Measurements from ENCODE around the gene SSX4. TPM values are rescaled to one million over a fixed set of nuclear protein-coding genes. Genes with fewer than 3 reads are reported as not detected.
"Not testable (repeated sequence)": the region's sequence is repeated elsewhere in the genome, so short reads cannot be mapped to it uniquely, and the experiment has no call there.

The SSX4 gene
- total RNA-seq, result not detected in 2 replicates

DNA sequence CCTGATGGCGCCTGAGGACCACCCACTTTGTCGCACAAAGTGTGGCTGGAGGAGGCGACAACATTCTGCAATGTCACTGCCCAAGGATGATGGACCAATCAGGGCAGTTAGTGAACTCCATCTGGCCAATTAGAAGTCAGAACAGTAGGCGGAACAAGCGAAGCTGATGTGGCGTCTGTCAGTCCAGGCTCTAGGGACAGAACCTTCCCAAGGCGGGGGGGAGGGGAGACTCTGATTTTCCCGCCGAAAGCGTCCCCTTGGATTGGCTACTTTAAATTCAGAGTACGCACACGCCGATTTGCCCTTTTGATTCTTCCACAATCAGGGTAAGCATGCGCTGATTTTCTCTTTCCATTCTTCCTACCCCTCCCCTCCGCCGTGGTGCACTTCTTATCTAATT lies at the start of gene SSX4:
Gene SSX4, plus strand, starts transcription at position 301 of the 400 bp plus-strand sequence. CDS start 515 bp downstream, outside the sequence.
- H3K4me1 Mint-ChIP-seq (ENCODE audit: low read depth); H3K27ac Mint-ChIP-seq; H3K36me3 Mint-ChIP-seq (ENCODE audit: low read depth); H3K4me3 Mint-ChIP-seq; DNase-seq (ENCODE audit: low spot score); H3K27me3 Mint-ChIP-seq (ENCODE audit: insufficient read depth); H3K9me3 Mint-ChIP-seq; intact Hi-C loops (cut with micrococcal nuclease): not testable (repeated sequence)

DNA sequence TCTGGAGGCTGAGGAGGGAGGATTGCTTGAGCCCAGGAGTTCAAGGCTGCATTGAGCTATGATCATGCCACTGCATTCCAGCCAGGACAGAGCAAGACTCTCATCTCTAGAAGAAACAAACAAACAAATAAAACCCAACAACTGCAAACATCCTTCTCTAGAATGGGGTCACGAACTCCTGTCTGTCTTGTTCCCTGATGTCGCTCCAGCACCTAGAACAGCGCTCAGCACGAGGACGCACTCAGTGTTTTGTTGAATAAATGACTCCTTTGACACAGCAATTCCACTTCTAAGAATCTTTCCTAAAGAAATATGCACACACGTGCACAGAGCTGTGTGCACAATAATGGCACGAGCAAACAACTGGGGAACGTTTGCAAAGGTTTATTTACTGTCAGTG lies 37.3 kb upstream of the SSX4 start:
- H3K4me3 Mint-ChIP-seq; DNase-seq (ENCODE audit: low spot score); intact Hi-C loops (cut with micrococcal nuclease); H3K4me1 Mint-ChIP-seq (ENCODE audit: low read depth); H3K36me3 Mint-ChIP-seq (ENCODE audit: low read depth); H3K27ac Mint-ChIP-seq; H3K9me3 Mint-ChIP-seq; H3K27me3 Mint-ChIP-seq (ENCODE audit: insufficient read depth): not testable (repeated sequence)

DNA sequence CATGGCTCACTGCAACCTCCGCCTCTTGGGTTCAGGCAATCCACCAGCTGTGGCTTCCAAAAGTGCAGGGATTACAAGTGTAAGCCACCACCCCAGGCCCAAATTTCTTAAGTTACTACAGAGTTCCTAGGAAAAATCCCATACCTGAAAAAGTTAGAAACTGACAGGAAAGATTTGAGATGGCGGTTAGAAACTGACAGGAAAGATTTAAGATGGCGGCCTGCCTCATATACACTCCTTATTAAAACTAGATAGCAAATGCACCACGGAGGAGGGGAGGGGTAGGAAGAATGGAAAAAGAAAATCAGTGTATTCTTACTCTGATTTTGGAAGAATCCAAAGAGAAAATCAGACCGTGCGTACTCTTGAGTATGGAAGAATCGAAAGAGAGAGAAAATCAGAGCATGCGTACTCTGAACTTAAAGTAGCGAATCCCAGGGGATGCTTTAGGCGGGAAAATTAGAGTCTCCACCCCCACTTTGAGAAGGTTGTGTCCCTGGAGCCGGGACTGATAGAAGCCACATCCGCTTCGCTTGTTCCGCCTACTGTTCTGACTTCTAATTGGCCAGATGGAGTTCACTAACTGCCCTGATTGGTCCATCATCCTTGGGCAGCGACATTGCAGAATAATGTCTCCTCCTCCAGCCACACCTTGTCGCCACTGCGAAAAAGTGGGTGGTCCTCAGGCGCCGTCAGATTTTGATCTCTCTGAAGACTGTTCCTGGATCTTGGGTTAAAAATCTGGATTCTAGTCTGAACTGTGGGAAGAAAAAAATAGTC lies 26.8 kb upstream of the SSX4 start, which contains the start of gene SSX3:
Gene SSX3, minus strand, starts transcription at position 389 of the 780 bp plus-strand sequence. CDS start 1,454 bp downstream, outside the sequence.
- H3K9me3 Mint-ChIP-seq; H3K27ac Mint-ChIP-seq; H3K27me3 Mint-ChIP-seq (ENCODE audit: insufficient read depth); H3K4me3 Mint-ChIP-seq; H3K4me1 Mint-ChIP-seq (ENCODE audit: low read depth); DNase-seq (ENCODE audit: low spot score); H3K36me3 Mint-ChIP-seq (ENCODE audit: low read depth); intact Hi-C loops (cut with micrococcal nuclease): not testable (repeated sequence)

DNA sequence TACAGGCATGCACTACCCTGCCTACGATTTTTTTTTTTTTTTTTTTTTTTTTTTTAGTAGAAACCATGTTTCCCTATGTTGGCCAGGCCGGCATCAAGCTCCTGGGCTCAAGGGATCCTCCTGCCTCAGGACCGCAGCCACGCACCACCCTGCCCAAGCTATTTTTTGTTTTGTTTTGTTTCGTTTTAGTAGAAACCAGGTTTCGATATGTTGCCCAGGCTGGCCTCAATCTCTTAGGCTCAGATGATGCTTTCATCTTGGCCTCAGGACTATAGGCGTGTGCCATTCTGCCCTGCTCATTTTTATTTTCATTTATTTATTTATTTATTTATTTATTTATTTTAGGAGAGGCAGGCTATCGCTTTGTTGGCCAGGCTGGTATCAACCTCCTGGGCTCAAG lies 25.7 kb upstream of the SSX4 start:
- intact Hi-C loops (cut with micrococcal nuclease), result no loop called here

DNA sequence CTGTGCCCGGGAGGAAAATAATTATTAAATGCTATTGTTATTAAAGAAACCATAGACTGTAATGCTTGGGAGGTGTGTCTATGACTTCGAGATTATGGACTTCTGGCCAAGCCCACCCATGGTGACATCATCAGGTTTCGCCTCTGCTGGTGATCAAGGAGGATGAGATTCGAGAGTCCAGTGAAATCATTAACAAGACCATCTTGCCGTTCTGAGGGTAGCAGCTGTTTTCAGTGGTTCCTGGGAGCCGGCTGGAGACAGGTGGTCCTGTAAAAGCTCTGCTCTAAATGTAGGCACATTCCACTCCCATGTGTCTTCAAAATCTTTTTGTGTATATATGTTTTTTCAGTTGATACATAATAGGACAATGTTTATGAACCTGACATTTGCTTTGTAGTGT lies 24.1 kb upstream of the SSX4 start:
- H3K4me1 Mint-ChIP-seq (ENCODE audit: low read depth); H3K4me3 Mint-ChIP-seq; H3K27ac Mint-ChIP-seq; intact Hi-C loops (cut with micrococcal nuclease); H3K27me3 Mint-ChIP-seq (ENCODE audit: insufficient read depth); DNase-seq (ENCODE audit: low spot score); H3K36me3 Mint-ChIP-seq (ENCODE audit: low read depth); H3K9me3 Mint-ChIP-seq: not testable (repeated sequence)

More for the DNA sequence above, 25.7 kb upstream of the SSX4 start:
- no peak overlapping the region for H3K4me3 Mint-ChIP-seq
- no peaks in the 10 kb centered on the region for H3K36me3 Mint-ChIP-seq (ENCODE audit: low read depth)
- H3K27ac Mint-ChIP-seq, result no peak overlapping the region
- no peak for DNase-seq (ENCODE audit: low spot score)
- no peaks in the 10 kb centered on the region for H3K9me3 Mint-ChIP-seq
- H3K27me3 Mint-ChIP-seq (ENCODE audit: insufficient read depth), result no peaks in the 10 kb centered on the region
- no peaks in the 10 kb centered on the region for H3K4me1 Mint-ChIP-seq (ENCODE audit: low read depth)

DNA sequence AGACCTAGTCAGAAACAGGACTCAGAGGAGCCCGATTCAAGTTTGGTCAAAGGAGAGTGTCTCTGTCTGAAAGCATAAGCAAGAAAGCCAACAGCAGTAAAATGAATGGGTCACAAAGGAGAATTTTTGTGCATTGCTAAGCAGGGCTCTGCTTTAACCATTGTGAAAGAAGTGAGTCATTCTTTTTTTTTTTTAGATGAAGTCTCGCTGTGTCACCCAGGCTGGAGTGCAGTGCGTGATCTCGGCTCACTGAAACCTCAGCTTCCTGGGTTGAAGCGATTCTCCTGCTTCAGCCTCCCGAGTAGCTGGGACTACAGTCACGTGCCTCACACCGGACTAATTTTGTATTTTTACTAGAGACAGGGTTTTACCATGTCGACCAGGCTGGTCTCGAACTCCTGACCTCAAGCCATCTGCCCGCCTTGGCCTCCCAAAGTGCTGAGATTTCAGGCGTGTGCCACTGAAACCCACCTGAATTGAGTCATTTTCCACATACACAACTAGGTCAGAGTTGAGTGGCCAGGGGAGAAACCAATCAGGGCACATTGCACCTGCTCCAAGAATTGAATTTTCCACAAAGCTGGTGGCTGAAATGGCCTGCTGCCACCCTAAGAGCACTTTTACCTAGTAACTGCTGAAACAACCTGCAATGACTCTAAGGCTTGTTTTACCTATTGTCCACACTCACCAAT lies 15.5 kb upstream of the SSX4 start:
- H3K4me3 Mint-ChIP-seq; H3K27me3 Mint-ChIP-seq (ENCODE audit: insufficient read depth); H3K27ac Mint-ChIP-seq; H3K36me3 Mint-ChIP-seq (ENCODE audit: low read depth); H3K9me3 Mint-ChIP-seq; intact Hi-C loops (cut with micrococcal nuclease); H3K4me1 Mint-ChIP-seq (ENCODE audit: low read depth); DNase-seq (ENCODE audit: low spot score): not testable (repeated sequence)

- H3K9me3 Mint-ChIP-seq; intact Hi-C loops (cut with micrococcal nuclease); H3K4me1 Mint-ChIP-seq (ENCODE audit: low read depth); DNase-seq (ENCODE audit: low spot score); H3K4me3 Mint-ChIP-seq; H3K27me3 Mint-ChIP-seq (ENCODE audit: insufficient read depth); H3K27ac Mint-ChIP-seq; H3K36me3 Mint-ChIP-seq (ENCODE audit: low read depth): not testable (repeated sequence)
These were observed 12.9 kb upstream of the SSX4 start for GRCh38 chrX:48370408-48370807.

DNA sequence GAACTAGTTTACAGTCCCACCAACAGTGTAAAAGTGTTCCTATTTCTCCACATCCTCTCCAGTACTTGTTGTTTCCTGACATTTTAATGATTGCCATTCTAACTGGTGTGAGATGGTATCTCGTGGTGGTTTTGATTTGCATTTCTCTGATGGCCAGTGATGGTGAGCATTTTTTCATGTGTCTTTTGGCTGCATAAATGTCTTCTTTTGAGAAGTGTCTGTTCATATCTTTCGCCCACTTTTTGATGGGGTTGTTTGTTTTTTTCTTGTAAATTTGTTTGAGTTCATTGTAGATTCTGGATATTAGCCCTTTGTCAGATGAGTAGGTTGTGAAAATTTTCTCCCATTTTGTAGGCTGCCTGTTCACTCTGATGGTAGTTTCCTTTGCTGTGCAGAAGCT lies 13.6 kb downstream of the SSX4 start:
- DNase-seq (ENCODE audit: low spot score); H3K4me3 Mint-ChIP-seq: not testable (repeated sequence)

GRCh38 chrX:48397825-48398224 lies 14.5 kb downstream of the SSX4 start:
- H3K4me1 Mint-ChIP-seq (ENCODE audit: low read depth), result not testable (repeated sequence)

More for the DNA sequence above, 13.6 kb downstream of the SSX4 start:
- H3K27me3 Mint-ChIP-seq (ENCODE audit: insufficient read depth); H3K4me1 Mint-ChIP-seq (ENCODE audit: low read depth); H3K9me3 Mint-ChIP-seq; intact Hi-C loops (cut with micrococcal nuclease); H3K27ac Mint-ChIP-seq; H3K36me3 Mint-ChIP-seq (ENCODE audit: low read depth): not testable (repeated sequence)

DNA sequence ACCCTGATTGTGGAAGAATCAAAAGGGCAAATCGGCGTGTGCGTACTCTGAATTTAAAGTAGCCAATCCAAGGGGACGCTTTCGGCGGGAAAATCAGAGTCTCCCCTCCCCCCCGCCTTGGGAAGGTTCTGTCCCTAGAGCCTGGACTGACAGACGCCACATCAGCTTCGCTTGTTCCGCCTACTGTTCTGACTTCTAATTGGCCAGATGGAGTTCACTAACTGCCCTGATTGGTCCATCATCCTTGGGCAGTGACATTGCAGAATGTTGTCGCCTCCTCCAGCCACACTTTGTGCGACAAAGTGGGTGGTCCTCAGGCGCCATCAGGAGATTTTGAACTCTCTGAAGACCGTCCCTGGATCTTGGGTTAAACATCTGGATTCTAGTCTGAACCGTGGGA lies 28.5 kb downstream of the SSX4 start, which contains the start of gene SSX4B:
Gene SSX4B, minus strand, starts transcription at position 101 of the 400 bp plus-strand sequence. CDS start 588 bp downstream, outside the sequence.
- H3K27ac Mint-ChIP-seq; H3K9me3 Mint-ChIP-seq; intact Hi-C loops (cut with micrococcal nuclease); H3K4me3 Mint-ChIP-seq; H3K36me3 Mint-ChIP-seq (ENCODE audit: low read depth); H3K4me1 Mint-ChIP-seq (ENCODE audit: low read depth); H3K27me3 Mint-ChIP-seq (ENCODE audit: insufficient read depth); DNase-seq (ENCODE audit: low spot score): not testable (repeated sequence)

More at GRCh38 chrX:48397825-48398224, 14.5 kb downstream of the SSX4 start:
- H3K27ac Mint-ChIP-seq; intact Hi-C loops (cut with micrococcal nuclease); H3K36me3 Mint-ChIP-seq (ENCODE audit: low read depth); H3K4me3 Mint-ChIP-seq; H3K27me3 Mint-ChIP-seq (ENCODE audit: insufficient read depth); DNase-seq (ENCODE audit: low spot score); H3K9me3 Mint-ChIP-seq: not testable (repeated sequence)

DNA sequence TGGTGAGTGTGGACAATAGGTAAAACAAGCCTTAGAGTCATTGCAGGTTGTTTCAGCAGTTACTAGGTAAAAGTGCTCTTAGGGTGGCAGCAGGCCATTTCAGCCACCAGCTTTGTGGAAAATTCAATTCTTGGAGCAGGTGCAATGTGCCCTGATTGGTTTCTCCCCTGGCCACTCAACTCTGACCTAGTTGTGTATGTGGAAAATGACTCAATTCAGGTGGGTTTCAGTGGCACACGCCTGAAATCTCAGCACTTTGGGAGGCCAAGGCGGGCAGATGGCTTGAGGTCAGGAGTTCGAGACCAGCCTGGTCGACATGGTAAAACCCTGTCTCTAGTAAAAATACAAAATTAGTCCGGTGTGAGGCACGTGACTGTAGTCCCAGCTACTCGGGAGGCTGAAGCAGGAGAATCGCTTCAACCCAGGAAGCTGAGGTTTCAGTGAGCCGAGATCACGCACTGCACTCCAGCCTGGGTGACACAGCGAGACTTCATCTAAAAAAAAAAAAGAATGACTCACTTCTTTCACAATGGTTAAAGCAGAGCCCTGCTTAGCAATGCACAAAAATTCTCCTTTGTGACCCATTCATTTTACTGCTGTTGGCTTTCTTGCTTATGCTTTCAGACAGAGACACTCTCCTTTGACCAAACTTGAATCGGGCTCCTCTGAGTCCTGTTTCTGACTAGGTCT lies 43.8 kb downstream of the SSX4 start:
- H3K27me3 Mint-ChIP-seq (ENCODE audit: insufficient read depth); H3K9me3 Mint-ChIP-seq; DNase-seq (ENCODE audit: low spot score); H3K36me3 Mint-ChIP-seq (ENCODE audit: low read depth); H3K4me1 Mint-ChIP-seq (ENCODE audit: low read depth); intact Hi-C loops (cut with micrococcal nuclease); H3K4me3 Mint-ChIP-seq; H3K27ac Mint-ChIP-seq: not testable (repeated sequence)

- H3K4me1 Mint-ChIP-seq (ENCODE audit: low read depth); H3K9me3 Mint-ChIP-seq; DNase-seq (ENCODE audit: low spot score); H3K4me3 Mint-ChIP-seq; H3K36me3 Mint-ChIP-seq (ENCODE audit: low read depth); H3K27ac Mint-ChIP-seq; H3K27me3 Mint-ChIP-seq (ENCODE audit: insufficient read depth); intact Hi-C loops (cut with micrococcal nuclease): not testable (repeated sequence)
These were observed 46.3 kb downstream of the SSX4 start for GRCh38 chrX:48429606-48430005.

DNA sequence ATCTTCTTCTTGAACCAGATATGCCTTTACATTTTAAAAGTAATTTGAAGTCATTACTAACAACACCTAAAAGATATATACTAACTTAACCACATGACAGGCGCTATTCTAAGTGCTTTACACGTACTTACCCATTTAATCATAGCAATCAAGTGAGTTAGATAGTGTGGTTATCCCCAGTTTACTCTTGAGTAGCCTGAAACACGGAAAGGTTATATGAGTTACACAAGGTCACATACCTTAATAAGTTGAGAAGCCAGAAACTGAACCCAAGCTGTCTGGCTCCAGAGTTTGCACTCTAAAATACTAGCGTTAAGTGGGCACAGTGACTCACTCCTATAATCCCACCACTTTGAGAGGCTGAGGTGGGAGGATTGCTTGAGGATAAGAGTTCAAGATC lies 46.8 kb downstream of the SSX4 start:
- H3K27ac Mint-ChIP-seq; intact Hi-C loops (cut with micrococcal nuclease); H3K4me1 Mint-ChIP-seq (ENCODE audit: low read depth); DNase-seq (ENCODE audit: low spot score); H3K27me3 Mint-ChIP-seq (ENCODE audit: insufficient read depth); H3K9me3 Mint-ChIP-seq; H3K36me3 Mint-ChIP-seq (ENCODE audit: low read depth); H3K4me3 Mint-ChIP-seq: not testable (repeated sequence)

All from activated T-helper 1 cell treated with anti-CD3 and anti-CD28 coated beads, Interleukin-12 subunit alpha, Interleukin-12 subunit beta, Interleukin-2, Interleukin-4 antibody, amounts not matched to agents 30 ng/mL and 10 ng/mL and 1 ng/mL, durations not matched to agents 14 hours and 24 hours and 36 hours (primary cell).